Measurements from ENCODE around the gene C16orf86.

The C16orf86 gene

DNA sequence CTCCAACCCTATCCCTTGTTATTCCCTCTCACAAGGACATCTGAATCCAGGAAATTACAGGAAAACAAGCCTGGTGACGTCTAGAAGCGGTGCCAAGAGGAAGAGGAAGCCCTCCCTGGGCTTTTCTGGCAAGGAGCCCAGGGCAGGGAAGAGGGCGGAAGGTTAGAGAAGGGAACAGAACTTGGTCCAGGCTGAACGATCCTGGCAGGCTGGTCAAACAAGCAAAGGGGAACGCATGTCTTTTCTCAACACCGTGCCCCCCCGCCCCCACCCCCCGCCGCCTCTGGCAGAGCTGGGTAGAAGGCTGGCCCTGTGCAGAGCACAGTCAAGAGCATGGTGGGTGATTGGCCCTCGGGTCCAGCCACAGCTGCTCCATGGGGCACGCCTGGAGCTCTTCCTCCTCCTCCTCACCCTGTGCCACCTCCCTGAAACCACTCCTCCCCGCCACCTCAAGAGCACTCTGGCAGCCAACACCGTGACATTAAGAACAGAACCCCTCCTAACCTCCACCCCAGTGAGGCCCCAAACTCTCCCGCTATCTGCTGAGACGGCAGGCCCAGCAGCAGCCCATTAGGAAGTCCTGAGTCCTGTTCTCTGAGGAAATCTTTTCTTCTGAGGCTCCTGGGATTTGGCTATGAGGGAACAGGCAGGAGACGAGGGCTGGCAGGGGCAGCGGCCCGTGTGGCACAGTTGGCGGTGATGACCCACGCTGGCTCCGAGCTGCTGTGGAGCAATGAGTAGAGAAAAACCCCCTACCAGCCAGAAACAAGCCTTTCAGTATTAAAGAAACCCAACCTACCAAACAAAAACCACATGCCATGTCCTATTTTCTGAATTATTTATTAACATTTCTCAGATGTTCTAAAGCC, 7.3 kb downstream of the C16orf86 start:
- no peak overlapping the region for H2BK15ac ChIP-seq (ENCODE audit: low read length)
- peak overlapping the region in 1 of 2 donors; percentile 16 for H3K4me3 ChIP-seq (ENCODE audit: low read length in 2 of 2)
- H2BK5ac ChIP-seq (ENCODE audit: low read length) = no peak overlapping the region
- no peak for DNase-seq (ENCODE audit: low spot score)
- no peak overlapping the region for H3K9ac ChIP-seq (ENCODE audit: low read depth, low read length, poor library complexity)
- H3K4me1 ChIP-seq (ENCODE audit: control insufficient read depth in 2 of 2, insufficient read depth in 1 of 2, low read depth in 1 of 2, low read length in 2 of 2) = no peaks in the 10 kb centered on the region
- no peak overlapping the region for H2BK120ac ChIP-seq (ENCODE audit: low read depth, low read length)
- no peak overlapping the region for H2AFZ ChIP-seq (ENCODE audit: low read length)
- H4K8ac ChIP-seq (ENCODE audit: low read depth, low read length) = no peak overlapping the region
- no peak overlapping the region for H3K23ac ChIP-seq (ENCODE audit: low read depth, low read length, poor library complexity)
- no peak overlapping the region for H4K91ac ChIP-seq (ENCODE audit: low read depth, low read length, poor library complexity)
- H3K4me2 ChIP-seq (ENCODE audit: insufficient read depth, low read length, poor library complexity, severe bottlenecking) = no peak overlapping the region
- H3K9me3 ChIP-seq (replicated peaks in 1 of 2; ENCODE audit: control insufficient read depth in 2 of 2, insufficient read depth in 1 of 2, low read depth in 1 of 2, low read length in 2 of 2) = no peaks in the 10 kb centered on the region
- no peak overlapping the region for H2BK12ac ChIP-seq (ENCODE audit: low read length)
- H3K27me3 ChIP-seq (ENCODE audit: control insufficient read depth in 3 of 3, insufficient read depth in 3 of 3, low read depth in 1 of 3, low read length in 3 of 3) = no peaks in the 10 kb centered on the region
- no peak overlapping the region for H3K14ac ChIP-seq (ENCODE audit: low read length)
- H3K4ac ChIP-seq (ENCODE audit: low read length) = no peak overlapping the region
- no peak overlapping the region for H3K18ac ChIP-seq (ENCODE audit: low read length)
- no peaks in the 10 kb centered on the region for H3K79me1 ChIP-seq (ENCODE audit: low read depth, low read length)
- H3K36me3 ChIP-seq (replicated peaks in 1 of 2; ENCODE audit: control insufficient read depth in 2 of 2, insufficient read depth in 2 of 2, low read length in 2 of 2) = peaks cover 15 to 19% of the 10 kb centered on the region in 2 donors
- H3K27ac ChIP-seq (replicated peaks; ENCODE audit: low read length) = no peak overlapping the region
- no CpG with 5 or more reads among the region's 21 CpGs for WGBS, 2 donors (ENCODE audit: extremely low coverage in 2 of 2, insufficient read length in 2 of 2, insufficient replicate concordance in 1 of 2)
- H2AK5ac ChIP-seq (ENCODE audit: low read depth, low read length) = no peak overlapping the region

DNA sequence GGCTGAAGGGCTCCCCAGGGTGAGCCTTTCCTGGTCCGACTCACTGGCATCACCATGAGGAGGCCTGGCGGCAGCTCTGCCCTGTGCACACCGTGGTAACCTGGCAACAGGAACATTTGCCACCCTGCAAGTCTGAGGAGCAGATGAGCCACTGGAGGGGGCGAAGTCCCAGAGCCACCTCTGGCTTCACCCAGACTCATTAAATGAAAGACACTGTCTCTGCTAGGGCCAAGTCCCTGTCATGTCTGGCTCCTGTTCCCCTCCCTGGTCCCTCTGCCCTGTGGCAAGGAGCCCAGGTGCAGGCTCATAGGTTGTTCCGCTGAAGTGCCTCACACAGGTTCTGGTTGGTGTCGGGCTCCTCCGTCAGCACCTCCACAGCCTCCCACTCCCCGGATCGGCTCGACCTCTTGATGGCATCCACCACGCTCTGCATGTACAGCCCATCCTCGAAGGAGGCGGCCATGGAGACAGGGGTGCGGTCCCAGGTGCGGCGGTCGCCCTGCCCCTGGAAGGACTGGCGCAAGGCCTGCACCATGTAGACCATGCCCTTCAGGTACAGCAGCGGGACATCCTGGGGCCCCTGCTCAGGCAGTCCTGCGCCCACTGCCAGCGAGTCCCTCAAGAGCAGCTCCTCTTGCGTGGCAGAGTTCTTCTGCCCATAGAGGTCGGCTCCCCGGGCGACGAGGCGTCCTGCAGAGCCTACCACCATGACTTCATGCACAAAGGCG, 8.4 kb downstream of the C16orf86 start:
- H3K9ac ChIP-seq (ENCODE audit: low read depth, low read length, poor library complexity) = no peak overlapping the region
- no peak overlapping the region for H3K27ac ChIP-seq (replicated peaks; ENCODE audit: low read length)
- peaks cover 15 to 22% of the 10 kb centered on the region in 2 donors for H3K36me3 ChIP-seq (replicated peaks in 1 of 2; ENCODE audit: control insufficient read depth in 2 of 2, insufficient read depth in 2 of 2, low read length in 2 of 2)
- DNase-seq (ENCODE audit: low spot score) = no peak
- no peak overlapping the region for H2BK12ac ChIP-seq (ENCODE audit: low read length)
- no peaks in the 10 kb centered on the region for H3K79me1 ChIP-seq (ENCODE audit: low read depth, low read length)
- H2AFZ ChIP-seq (ENCODE audit: low read length) = no peak overlapping the region
- no peaks in the 10 kb centered on the region for H3K9me3 ChIP-seq (replicated peaks in 1 of 2; ENCODE audit: control insufficient read depth in 2 of 2, insufficient read depth in 1 of 2, low read depth in 1 of 2, low read length in 2 of 2)
- no peak overlapping the region for H2BK5ac ChIP-seq (ENCODE audit: low read length)
- no peak overlapping the region for H2BK120ac ChIP-seq (ENCODE audit: low read depth, low read length)
- H2AK5ac ChIP-seq (ENCODE audit: low read depth, low read length) = peak overlapping the region; percentile 3
- H3K4ac ChIP-seq (ENCODE audit: low read length) = no peak overlapping the region
- no peak overlapping the region for H3K23ac ChIP-seq (ENCODE audit: low read depth, low read length, poor library complexity)
- no peak overlapping the region for H2BK15ac ChIP-seq (ENCODE audit: low read length)
- no peak overlapping the region for H3K14ac ChIP-seq (ENCODE audit: low read length)
- no peak overlapping the region for H4K91ac ChIP-seq (ENCODE audit: low read depth, low read length, poor library complexity)
- peak overlapping the region; percentile 74 for H4K8ac ChIP-seq (ENCODE audit: low read depth, low read length)
- peak overlapping the region in 1 of 2 donors; percentile 6 for H3K4me3 ChIP-seq (ENCODE audit: low read length in 2 of 2)
- H3K27me3 ChIP-seq (ENCODE audit: control insufficient read depth in 3 of 3, insufficient read depth in 3 of 3, low read depth in 1 of 3, low read length in 3 of 3) = no peaks in the 10 kb centered on the region
- H3K4me2 ChIP-seq (ENCODE audit: insufficient read depth, low read length, poor library complexity, severe bottlenecking) = no peak overlapping the region
- H3K18ac ChIP-seq (ENCODE audit: low read length) = no peak overlapping the region
- no CpG with 5 or more reads among the region's 28 CpGs for WGBS, 2 donors (ENCODE audit: extremely low coverage in 2 of 2, insufficient read length in 2 of 2, insufficient replicate concordance in 1 of 2)
- H3K4me1 ChIP-seq (ENCODE audit: control insufficient read depth in 2 of 2, insufficient read depth in 1 of 2, low read depth in 1 of 2, low read length in 2 of 2) = no peaks in the 10 kb centered on the region

DNA sequence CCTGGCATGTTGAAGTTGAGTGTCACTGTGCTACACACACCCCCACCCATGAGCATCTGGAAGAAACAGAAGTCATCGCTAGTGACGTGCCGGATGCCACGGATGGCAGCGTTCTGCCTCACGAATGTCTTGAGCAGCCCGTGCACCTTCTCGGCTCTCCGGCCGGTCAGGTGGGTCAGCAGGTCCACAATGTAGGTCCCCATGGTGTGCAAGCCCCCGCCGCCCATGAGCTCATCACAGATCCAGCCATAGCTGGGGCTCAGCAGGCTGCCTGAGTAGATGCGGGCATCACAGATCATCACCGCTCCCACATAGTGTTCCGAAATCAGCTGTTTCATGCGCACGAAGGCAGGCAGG, 8.9 kb downstream of the C16orf86 start:
- peak overlapping the region; percentile 3 for H2AK5ac ChIP-seq (ENCODE audit: low read depth, low read length)
- H3K79me1 ChIP-seq (ENCODE audit: low read depth, low read length) = no peaks in the 10 kb centered on the region
- H4K91ac ChIP-seq (ENCODE audit: low read depth, low read length, poor library complexity) = no peak overlapping the region
- H2BK15ac ChIP-seq (ENCODE audit: low read length) = no peak overlapping the region
- no peak overlapping the region for H3K4me2 ChIP-seq (ENCODE audit: insufficient read depth, low read length, poor library complexity, severe bottlenecking)
- no peak overlapping the region for H3K9ac ChIP-seq (ENCODE audit: low read depth, low read length, poor library complexity)
- H3K9me3 ChIP-seq (replicated peaks in 1 of 2; ENCODE audit: control insufficient read depth in 2 of 2, insufficient read depth in 1 of 2, low read depth in 1 of 2, low read length in 2 of 2) = no peaks in the 10 kb centered on the region
- no peak overlapping the region for H2BK120ac ChIP-seq (ENCODE audit: low read depth, low read length)
- no peaks in the 10 kb centered on the region for H3K27me3 ChIP-seq (ENCODE audit: control insufficient read depth in 3 of 3, insufficient read depth in 3 of 3, low read depth in 1 of 3, low read length in 3 of 3)
- H3K4ac ChIP-seq (ENCODE audit: low read length) = no peak overlapping the region
- H2BK12ac ChIP-seq (ENCODE audit: low read length) = no peak overlapping the region
- no peak for DNase-seq (ENCODE audit: low spot score)
- no peak overlapping the region for H3K14ac ChIP-seq (ENCODE audit: low read length)
- no peaks in the 10 kb centered on the region for H3K4me1 ChIP-seq (ENCODE audit: control insufficient read depth in 2 of 2, insufficient read depth in 1 of 2, low read depth in 1 of 2, low read length in 2 of 2)
- peak overlapping the region in 1 of 2 donors; percentile 70 for H3K4me3 ChIP-seq (ENCODE audit: low read length in 2 of 2)
- H4K8ac ChIP-seq (ENCODE audit: low read depth, low read length) = no peak overlapping the region
- H3K36me3 ChIP-seq (replicated peaks in 1 of 2; ENCODE audit: control insufficient read depth in 2 of 2, insufficient read depth in 2 of 2, low read length in 2 of 2) = peaks cover 18 to 27% of the 10 kb centered on the region in 2 donors
- no CpG with 5 or more reads among the region's 17 CpGs for WGBS, 2 donors (ENCODE audit: extremely low coverage in 2 of 2, insufficient read length in 2 of 2, insufficient replicate concordance in 1 of 2)
- H3K27ac ChIP-seq (replicated peaks; ENCODE audit: low read length) = no peak overlapping the region
- no peak overlapping the region for H3K18ac ChIP-seq (ENCODE audit: low read length)
- no peak overlapping the region for H2BK5ac ChIP-seq (ENCODE audit: low read length)
- no peak overlapping the region for H2AFZ ChIP-seq (ENCODE audit: low read length)
- H3K23ac ChIP-seq (ENCODE audit: low read depth, low read length, poor library complexity) = peak overlapping the region; percentile 6

DNA sequence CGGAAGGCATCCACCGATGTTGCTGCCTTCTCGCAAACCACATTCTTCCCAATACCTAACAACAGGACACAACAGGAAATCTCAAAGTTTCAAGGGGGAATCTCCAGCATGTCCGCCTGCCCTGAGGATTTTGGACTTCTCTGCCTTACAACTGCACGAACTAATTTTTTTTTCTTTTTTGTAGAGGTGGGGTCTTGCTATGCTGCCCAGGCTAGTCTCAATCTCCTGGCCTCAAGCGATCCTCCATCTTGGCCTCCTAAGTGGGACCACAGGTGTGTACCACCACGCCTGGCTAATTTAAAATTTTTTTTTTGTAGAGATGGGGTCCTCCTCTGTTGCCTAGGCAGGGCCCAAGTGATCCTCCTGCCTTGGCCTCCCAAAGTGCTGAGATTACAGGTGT, 9.4 kb downstream of the C16orf86 start:
- DNase-seq (ENCODE audit: low spot score) = no peak
- H2BK15ac ChIP-seq (ENCODE audit: low read length) = no peak overlapping the region
- no peak overlapping the region for H3K9ac ChIP-seq (ENCODE audit: low read depth, low read length, poor library complexity)
- no peak overlapping the region for H2BK120ac ChIP-seq (ENCODE audit: low read depth, low read length)
- H2AK5ac ChIP-seq (ENCODE audit: low read depth, low read length) = no peak overlapping the region
- H3K27me3 ChIP-seq (ENCODE audit: control insufficient read depth in 3 of 3, insufficient read depth in 3 of 3, low read depth in 1 of 3, low read length in 3 of 3) = no peaks in the 10 kb centered on the region
- H2BK12ac ChIP-seq (ENCODE audit: low read length) = no peak overlapping the region
- peak overlapping the region; percentile 6 for H3K23ac ChIP-seq (ENCODE audit: low read depth, low read length, poor library complexity)
- peak overlapping the region in 1 of 2 donors; percentile 70 for H3K4me3 ChIP-seq (ENCODE audit: low read length in 2 of 2)
- peaks cover 21 to 31% of the 10 kb centered on the region in 2 donors for H3K36me3 ChIP-seq (replicated peaks in 1 of 2; ENCODE audit: control insufficient read depth in 2 of 2, insufficient read depth in 2 of 2, low read length in 2 of 2)
- H3K9me3 ChIP-seq (replicated peaks in 1 of 2; ENCODE audit: control insufficient read depth in 2 of 2, insufficient read depth in 1 of 2, low read depth in 1 of 2, low read length in 2 of 2) = no peaks in the 10 kb centered on the region
- H3K27ac ChIP-seq (replicated peaks; ENCODE audit: low read length) = no peak overlapping the region
- no peak overlapping the region for H2BK5ac ChIP-seq (ENCODE audit: low read length)
- no peak overlapping the region for H2AFZ ChIP-seq (ENCODE audit: low read length)
- WGBS, 2 donors (ENCODE audit: extremely low coverage in 2 of 2, insufficient read length in 2 of 2, insufficient replicate concordance in 1 of 2) = no CpG with 5 or more reads among the region's 7 CpGs
- no peak overlapping the region for H3K14ac ChIP-seq (ENCODE audit: low read length)
- H3K18ac ChIP-seq (ENCODE audit: low read length) = no peak overlapping the region
- no peak overlapping the region for H3K4ac ChIP-seq (ENCODE audit: low read length)
- no peaks in the 10 kb centered on the region for H3K4me1 ChIP-seq (ENCODE audit: control insufficient read depth in 2 of 2, insufficient read depth in 1 of 2, low read depth in 1 of 2, low read length in 2 of 2)
- H3K4me2 ChIP-seq (ENCODE audit: insufficient read depth, low read length, poor library complexity, severe bottlenecking) = no peak overlapping the region
- no peak overlapping the region for H4K8ac ChIP-seq (ENCODE audit: low read depth, low read length)
- H4K91ac ChIP-seq (ENCODE audit: low read depth, low read length, poor library complexity) = no peak overlapping the region
- no peaks in the 10 kb centered on the region for H3K79me1 ChIP-seq (ENCODE audit: low read depth, low read length)
